Naive B cell (primary cell): ENCODE results near the gene SYMPK. TPM values are rescaled to one million over a fixed set of nuclear protein-coding genes. Genes with fewer than 3 reads are reported as not detected.

Source experiments
- ATAC-seq, 2 donors: fragments of 150-1000 bp; cut with Tn5 transposase; 2 replicates each; pipeline ENCODE4 v1.10.0; 2021; ENCODE audit warnings: low read depth in 2 of 2, mild to moderate bottlenecking in 2 of 2, moderate library complexity in 2 of 2
- DNase-seq: peaks from one replicate; pipeline ENCODE4 v3.0.0; 2022
- H3K27ac Mint-ChIP-seq, 6 donors: one replicate each; pipeline ENCODE4 v1.8.0; 2020 to 2022; ENCODE audit warnings: mild to moderate bottlenecking in 6 of 6, mixed read lengths in 6 of 6, moderate library complexity in 5 of 6, inconsistent platforms in 2 of 6
- H3K27me3 Mint-ChIP-seq, 3 donors: one replicate each; pipeline ENCODE4 v1.8.0; 2021 to 2022; ENCODE audit warnings: mixed read lengths in 3 of 3, mild to moderate bottlenecking in 1 of 3
- H3K36me3 Mint-ChIP-seq, 2 donors: one replicate each; pipeline ENCODE4 v1.8.0; 2020 to 2022; ENCODE audit warnings: mixed read lengths in 2 of 2, inconsistent platforms in 1 of 2, mild to moderate bottlenecking in 1 of 2
- H3K4me1 Mint-ChIP-seq, 3 donors: one replicate each; pipeline ENCODE4 v1.8.0; 2020 to 2022; ENCODE audit warnings: mixed read lengths in 3 of 3, inconsistent platforms in 1 of 3, mild to moderate bottlenecking in 1 of 3, moderate library complexity in 1 of 3
- H3K4me3 Mint-ChIP-seq, 8 donors: one replicate each; pipeline ENCODE4 v1.8.0; 2020 to 2022; ENCODE audit warnings: mild to moderate bottlenecking in 8 of 8, mixed read lengths in 8 of 8, moderate library complexity in 8 of 8, inconsistent platforms in 2 of 8
- H3K9me3 Mint-ChIP-seq, 7 donors: one replicate each; pipeline ENCODE4 v1.8.0; 2020 to 2022; ENCODE audit warnings: mixed read lengths in 7 of 7, mild to moderate bottlenecking in 5 of 7, inconsistent platforms in 2 of 7, moderate library complexity in 1 of 7
- polyA plus RNA-seq, 6 donors: library from polyadenylated mRNA; unstranded; fragments of 300-500 nt; fragmentation: Illumina TruSeq; gene quantifications; one replicate each; pipeline ENCODE4 v1.2.3, GENCODE V29; 2021; ENCODE audit warnings: low read depth in 6 of 6

SYMPK gene
- polyA plus RNA-seq, 6 donors from 2014 or later, result 6.3 to 24.3 (median 9.0) TPM

DNA sequence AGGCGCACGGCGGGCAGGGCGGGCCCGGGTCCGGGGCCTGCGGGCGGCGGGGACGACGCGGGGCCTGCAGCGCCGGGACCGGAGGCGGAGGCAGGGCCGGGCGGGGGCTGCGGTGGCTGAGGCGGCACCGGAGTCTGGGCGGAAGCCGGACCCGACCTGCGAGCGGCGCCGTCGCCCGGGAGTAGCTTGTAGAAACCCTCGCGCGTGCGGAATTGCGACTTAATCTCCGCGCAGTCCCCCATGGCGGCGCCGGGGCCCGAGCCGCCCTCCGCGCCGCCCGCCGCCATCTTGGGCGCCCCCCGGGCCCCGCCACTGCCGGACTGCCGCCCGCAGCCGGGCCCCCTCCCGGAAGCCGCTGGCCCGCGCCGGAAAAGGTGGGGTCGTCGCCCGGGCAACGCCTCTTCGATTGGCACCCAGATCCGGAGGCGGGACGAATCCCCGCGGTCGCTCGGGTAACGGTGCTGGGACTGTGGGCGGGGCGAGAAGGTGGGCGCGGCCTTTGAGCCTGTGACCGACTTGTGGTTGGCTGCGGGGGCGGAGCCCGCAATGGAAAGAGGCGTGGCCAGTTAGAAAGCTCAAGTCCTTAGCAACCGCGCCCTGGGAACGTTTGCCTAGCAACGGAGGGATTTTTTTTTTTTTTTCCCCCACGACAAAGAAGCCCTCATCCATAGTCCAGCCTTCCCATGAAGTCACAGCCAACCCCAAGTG lies 70.3 kb downstream of the SYMPK start, which contains the start of gene DMWD:
Gene DMWD, minus strand, starts transcription at position 376 of the 708 bp plus-strand sequence. Its CDS starts 89 bp downstream, at position 287.
- H3K4me1 Mint-ChIP-seq, result peaks cover 34 to 49% (median 44%) of the 10 kb centered on the region in 3 donors
- H3K27me3 Mint-ChIP-seq, result peaks cover 0 to 16% (median 0%) of the 10 kb centered on the region in 3 donors
- H3K4me3 Mint-ChIP-seq, result peak within 1 kb of the TSS; percentile 84 to 95 (median 90)
- H3K36me3 Mint-ChIP-seq, result peaks cover 10 to 17% of the 10 kb centered on the region in 2 donors
- no peaks in the 10 kb centered on the region for H3K9me3 Mint-ChIP-seq
- DNase-seq (peak; percentile 99), ATAC-seq (peak; percentile 93)
- peak within 1 kb of the TSS; percentile 82 to 97 (median 95) for H3K27ac Mint-ChIP-seq

DNA sequence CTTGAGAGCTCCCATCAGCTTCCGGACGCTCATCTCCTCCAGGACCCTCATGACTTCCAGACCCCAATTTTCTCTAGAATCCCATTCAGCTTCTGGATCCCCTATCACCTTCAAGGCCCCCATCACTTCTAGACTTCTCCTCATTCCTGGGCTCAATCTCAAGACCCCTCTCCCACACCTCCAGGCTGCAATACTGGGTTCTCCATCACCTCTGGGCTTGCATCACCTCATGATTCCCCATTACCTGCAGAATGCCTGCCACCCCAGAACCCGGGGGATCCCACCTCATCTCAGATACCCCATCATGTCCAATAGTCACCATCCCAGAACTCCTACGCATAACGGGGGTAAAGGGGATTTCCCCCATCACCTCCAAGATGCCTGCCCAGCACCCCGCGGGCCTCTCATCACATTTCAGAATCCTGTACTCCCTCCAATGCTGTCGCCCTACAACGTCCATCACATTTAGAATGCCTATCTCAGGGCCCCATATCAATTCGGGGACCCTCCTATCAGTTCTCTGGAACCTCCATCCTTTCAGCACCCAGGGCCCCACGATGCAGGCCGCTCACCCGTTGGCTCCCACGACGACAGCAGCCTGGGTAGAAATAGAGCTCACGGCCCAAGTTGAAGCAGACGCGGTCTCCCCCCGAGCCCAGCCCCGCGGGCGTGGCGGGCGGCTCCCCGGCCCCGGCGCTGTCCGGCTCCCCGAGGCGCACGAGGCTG lies 71.0 kb downstream of the SYMPK start:
- peak in 1 of 2 donors; percentile 5 for ATAC-seq
- Mint-ChIP-seq H3K9me3 (no peaks in the 10 kb centered on the region), H3K36me3 (peaks cover 10 to 17% of the 10 kb centered on the region in 2 donors), H3K4me3 (peak overlapping the region; percentile 84 to 95 (median 90)), H3K27me3 (peaks cover 0 to 16% (median 0%) of the 10 kb centered on the region in 3 donors), H3K27ac (peak overlapping the region; percentile 76 to 95 (median 92)), H3K4me1 (peaks cover 34 to 50% (median 47%) of the 10 kb centered on the region in 3 donors)
- DNase-seq, result no peak

DNA sequence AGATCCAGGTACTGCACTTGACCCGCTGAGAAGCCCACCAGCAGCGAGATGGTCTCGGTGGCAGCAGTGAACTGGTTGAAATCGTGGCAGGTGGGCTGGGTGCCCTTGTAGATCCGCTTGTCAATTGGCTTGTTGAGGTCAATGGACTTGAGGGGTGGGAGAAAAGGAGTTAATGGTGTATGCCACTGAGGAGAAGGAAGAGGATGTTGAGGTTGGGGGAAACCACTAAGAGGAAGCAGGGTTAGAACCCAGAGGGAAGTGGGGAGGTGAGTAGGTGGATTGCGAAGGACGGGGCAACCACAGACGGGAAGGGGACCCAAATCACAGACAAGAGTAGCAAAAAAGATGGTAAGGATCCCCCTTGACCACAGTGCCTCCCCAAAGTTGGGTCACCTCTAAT lies 72.0 kb downstream of the SYMPK start:
- H3K36me3 Mint-ChIP-seq, result peaks cover 10 to 24% of the 10 kb centered on the region in 2 donors
- DNase-seq, result peak; percentile 58
- peaks cover 34 to 50% (median 47%) of the 10 kb centered on the region in 3 donors for H3K4me1 Mint-ChIP-seq
- ATAC-seq, result peak; percentile 22 to 23
- H3K4me3 Mint-ChIP-seq, result peak overlapping the region; percentile 71 to 94 (median 88)
- H3K27ac Mint-ChIP-seq, result peak overlapping the region in 5 of 6 donors; percentile 38 to 97 (median 83)
- no peaks in the 10 kb centered on the region for H3K9me3 Mint-ChIP-seq
- H3K27me3 Mint-ChIP-seq, result peaks cover 0 to 11% (median 0%) of the 10 kb centered on the region in 3 donors

DNA sequence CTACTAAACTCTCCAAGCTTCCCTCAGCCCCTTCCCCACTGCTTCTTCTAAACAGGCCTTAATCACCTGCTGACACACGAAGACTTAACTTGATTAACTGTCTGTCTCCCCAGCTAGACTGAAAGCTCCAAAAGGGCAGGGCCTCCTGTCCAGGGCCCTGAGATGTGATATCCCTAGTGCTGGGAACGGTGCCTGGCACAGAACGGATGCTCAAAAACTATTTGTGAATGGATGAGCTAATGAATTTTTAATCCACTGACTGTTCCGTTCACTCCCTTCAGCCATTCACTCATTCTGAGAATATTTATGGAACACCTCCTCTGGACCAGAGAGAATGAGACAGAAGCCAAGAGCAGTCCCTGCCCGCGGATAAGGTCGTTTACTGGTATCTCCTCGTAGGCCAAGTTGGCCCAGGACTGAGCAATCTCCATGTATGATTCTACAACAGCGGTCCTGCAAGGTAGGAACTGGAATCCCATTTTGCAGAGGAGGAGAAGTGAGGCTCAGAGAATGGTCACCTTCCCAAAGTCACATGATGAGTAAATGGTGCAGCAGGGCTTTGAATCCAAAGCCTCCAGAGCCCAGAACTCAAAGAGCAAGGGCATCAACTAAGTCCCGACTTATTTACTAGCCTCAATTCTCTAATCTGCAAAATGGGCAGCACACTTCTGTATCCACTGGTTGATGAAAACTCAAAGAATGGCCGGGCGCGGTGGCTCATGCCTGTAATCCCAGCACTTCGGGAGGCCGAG lies 73.7 kb downstream of the SYMPK start:
- no peak overlapping the region for H3K27ac Mint-ChIP-seq
- H3K9me3 Mint-ChIP-seq, result no peaks in the 10 kb centered on the region
- no peaks in the 10 kb centered on the region for H3K27me3 Mint-ChIP-seq
- peaks cover 34 to 50% (median 47%) of the 10 kb centered on the region in 3 donors for H3K4me1 Mint-ChIP-seq
- DNase-seq (no peak), ATAC-seq (no peak)
- H3K36me3 Mint-ChIP-seq, result peaks cover 10 to 24% of the 10 kb centered on the region in 2 donors
- peak overlapping the region in 3 of 8 donors; percentile 26 to 54 (median 33) for H3K4me3 Mint-ChIP-seq

DNA sequence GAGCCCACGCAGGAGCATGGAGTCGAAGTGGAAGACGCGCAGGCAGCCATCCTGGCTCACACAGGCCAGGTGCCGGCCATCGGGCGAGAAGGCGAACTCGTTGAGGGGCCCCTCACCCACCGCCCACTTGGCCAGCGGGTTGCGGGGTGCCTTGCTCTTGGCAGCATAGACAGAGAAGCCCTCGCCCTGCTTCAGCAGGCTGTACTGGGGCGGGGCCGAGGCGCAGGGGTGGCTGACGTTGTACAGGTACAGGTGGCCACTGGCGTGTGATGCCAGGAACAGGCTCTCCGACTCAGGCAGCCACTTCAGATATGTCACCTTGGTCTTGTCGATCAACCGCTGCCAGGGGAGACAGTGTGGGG lies 76.4 kb downstream of the SYMPK start:
- no peak for DNase-seq
- no peak for ATAC-seq
- peaks cover 10 to 24% of the 10 kb centered on the region in 2 donors for H3K36me3 Mint-ChIP-seq
- peaks cover 14 to 32% (median 27%) of the 10 kb centered on the region in 3 donors for H3K4me1 Mint-ChIP-seq
- peak overlapping the region in 1 of 8 donors; percentile 21 for H3K4me3 Mint-ChIP-seq
- H3K27me3 Mint-ChIP-seq, result no peaks in the 10 kb centered on the region
- peak overlapping the region in 2 of 6 donors; percentile 20 to 29 for H3K27ac Mint-ChIP-seq
- no peaks in the 10 kb centered on the region for H3K9me3 Mint-ChIP-seq

DNA sequence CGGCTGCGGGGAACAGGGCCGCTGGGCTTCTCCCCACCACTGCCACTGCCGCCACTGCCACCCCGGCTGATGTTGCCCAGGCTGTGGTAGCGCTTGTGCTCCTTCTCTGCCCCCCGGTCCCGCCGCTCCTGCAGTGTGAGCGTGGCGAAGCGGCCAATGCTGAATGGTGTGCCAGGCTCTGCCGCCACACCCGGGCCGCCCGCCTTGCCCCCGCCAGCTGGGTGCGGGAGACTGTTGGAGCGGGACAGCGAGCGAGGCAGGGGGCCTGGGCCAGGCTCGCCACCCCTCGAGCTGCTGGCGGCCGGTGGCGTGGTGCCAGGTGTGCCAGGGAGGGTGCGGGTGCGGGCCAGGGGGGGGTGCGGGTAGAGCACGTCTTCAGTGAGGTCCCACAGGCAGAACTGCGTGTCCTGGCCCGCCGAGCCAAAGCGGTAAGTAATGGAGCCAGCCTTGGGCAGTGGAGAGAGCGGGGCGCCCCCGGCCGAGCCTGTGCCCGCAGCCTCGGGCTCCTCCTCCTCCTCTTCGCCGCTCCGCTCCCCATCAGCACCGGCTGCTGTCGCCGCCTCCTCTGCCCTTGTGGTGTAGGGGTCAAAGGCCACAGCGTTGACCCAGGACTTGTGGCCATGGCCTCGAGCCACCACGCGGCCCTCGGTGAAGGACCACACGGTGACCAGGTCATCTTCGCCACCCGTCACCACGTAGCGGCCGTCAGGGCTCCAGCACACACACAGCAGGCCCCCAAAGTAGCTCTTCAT lies 77.0 kb downstream of the SYMPK start:
- H3K9me3 Mint-ChIP-seq, result no peaks in the 10 kb centered on the region
- ATAC-seq (no peak), DNase-seq (no peak)
- peaks cover 10 to 24% of the 10 kb centered on the region in 2 donors for H3K36me3 Mint-ChIP-seq
- H3K4me1 Mint-ChIP-seq, result peaks cover 11 to 28% (median 24%) of the 10 kb centered on the region in 3 donors
- no peak overlapping the region for H3K27ac Mint-ChIP-seq
- H3K27me3 Mint-ChIP-seq, result no peaks in the 10 kb centered on the region
- H3K4me3 Mint-ChIP-seq, result peak overlapping the region in 1 of 8 donors; percentile 21

DNA sequence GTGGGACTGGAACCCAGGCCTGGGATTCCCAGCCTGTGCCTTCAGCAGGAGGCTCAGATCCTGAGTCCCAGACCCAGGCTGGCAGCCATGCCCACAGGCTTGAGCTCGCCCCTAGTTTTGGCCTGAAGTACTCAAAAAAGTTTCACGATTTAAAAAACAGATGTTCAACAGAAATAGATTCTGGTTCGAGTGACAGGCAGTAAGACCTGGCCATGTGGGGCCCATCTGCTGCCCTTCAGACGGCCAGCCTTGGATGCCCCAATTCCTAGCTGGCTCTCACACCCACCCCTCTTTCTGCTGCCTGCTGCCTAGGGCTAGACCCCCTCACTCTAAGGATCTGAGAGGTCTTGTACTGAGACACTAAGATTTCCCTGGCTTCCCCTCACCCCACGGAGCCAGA lies 77.8 kb downstream of the SYMPK start:
- Mint-ChIP-seq H3K4me1 (peaks cover 12 to 29% (median 25%) of the 10 kb centered on the region in 3 donors), H3K27ac (no peak overlapping the region), H3K27me3 (peaks cover 0 to 4% (median 0%) of the 10 kb centered on the region in 3 donors), H3K36me3 (peaks cover 10 to 24% of the 10 kb centered on the region in 2 donors), H3K9me3 (no peaks in the 10 kb centered on the region), H3K4me3 (no peak overlapping the region)
- ATAC-seq (no peak), DNase-seq (no peak)

DNA sequence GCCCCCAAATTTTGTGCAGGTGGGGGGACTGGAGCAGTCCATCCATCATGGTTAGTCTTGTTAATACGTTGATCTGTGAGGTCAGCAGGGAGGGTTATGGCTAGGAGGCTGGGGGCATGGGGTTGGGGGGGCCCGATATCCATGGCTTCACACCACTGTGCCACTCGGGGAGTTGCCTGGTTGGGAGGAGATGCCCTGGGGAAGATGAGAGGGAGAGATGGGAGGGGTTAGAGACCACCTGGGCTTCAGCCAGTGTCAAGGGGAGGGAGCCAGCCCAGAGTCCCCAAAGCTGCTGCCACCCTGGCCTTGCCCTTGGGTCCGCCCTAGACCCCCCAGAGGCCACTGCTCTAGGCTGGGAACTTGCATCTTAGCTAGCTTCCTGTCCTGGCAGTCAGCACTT lies 78.9 kb downstream of the SYMPK start:
- Mint-ChIP-seq H3K4me3 (no peak overlapping the region), H3K9me3 (no peaks in the 10 kb centered on the region), H3K36me3 (peaks cover 6 to 26% of the 10 kb centered on the region in 2 donors), H3K27me3 (peaks cover 0 to 9% (median 8%) of the 10 kb centered on the region in 3 donors), H3K4me1 (peaks cover 22 to 36% (median 35%) of the 10 kb centered on the region in 3 donors), H3K27ac (peak overlapping the region in 1 of 6 donors; percentile 21)
- DNase-seq (no peak), ATAC-seq (no peak)

DNA sequence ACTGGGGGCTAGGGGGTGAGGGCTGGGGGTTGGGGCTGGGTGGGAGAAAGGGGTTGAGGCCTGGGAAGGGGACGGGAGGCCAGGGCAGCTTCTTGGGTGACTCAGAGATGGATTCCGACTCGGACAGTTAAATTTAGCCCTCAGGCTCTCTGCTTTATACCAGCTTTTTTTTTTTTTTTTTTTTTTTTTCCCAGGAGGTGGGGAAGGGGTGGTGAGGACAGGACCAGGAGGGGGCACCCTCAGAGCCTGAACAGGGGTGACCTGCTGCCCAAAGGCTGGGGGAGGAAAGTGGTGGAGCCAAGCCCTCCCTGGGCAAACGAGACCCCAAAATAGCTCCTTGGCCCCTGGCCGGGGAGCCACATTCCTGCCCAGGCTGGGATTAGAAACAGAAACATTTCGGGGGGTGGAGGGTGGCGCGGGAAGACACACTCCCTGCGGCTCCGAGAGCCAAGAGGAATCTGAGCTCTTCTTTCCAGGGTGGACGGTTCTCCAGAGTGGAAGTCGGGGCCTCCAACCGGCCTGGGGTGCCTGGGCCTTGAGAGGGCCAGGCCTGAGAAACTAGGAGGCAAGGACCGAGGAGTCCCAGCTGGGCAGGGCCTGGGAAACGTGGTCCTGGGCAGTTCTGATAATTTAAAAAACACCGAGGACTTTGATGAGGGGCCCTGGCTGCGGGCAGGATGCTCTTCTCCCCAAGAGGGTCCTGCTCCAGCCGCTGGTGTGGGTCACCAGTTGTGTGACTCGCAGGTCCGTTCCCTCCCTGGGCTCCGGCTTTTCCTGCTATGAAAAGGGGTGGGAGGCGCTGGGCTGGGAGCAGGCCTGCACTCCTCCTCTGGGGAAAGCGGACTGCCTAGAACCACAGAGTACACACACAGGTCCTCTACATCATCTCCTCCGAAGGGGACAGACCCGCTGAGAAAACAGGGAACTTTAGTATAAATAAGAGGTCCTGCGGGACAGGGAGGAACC lies 79.8 kb downstream of the SYMPK start:
- Mint-ChIP-seq H3K4me1 (peaks cover 23 to 39% (median 35%) of the 10 kb centered on the region in 3 donors), H3K9me3 (no peaks in the 10 kb centered on the region), H3K4me3 (no peak overlapping the region), H3K27me3 (peaks cover 0 to 13% (median 12%) of the 10 kb centered on the region in 3 donors), H3K36me3 (peaks cover 0 to 20% of the 10 kb centered on the region in 2 donors), H3K27ac (peak overlapping the region in 1 of 6 donors; percentile 56)
- DNase-seq (no peak), ATAC-seq (no peak)

DNA sequence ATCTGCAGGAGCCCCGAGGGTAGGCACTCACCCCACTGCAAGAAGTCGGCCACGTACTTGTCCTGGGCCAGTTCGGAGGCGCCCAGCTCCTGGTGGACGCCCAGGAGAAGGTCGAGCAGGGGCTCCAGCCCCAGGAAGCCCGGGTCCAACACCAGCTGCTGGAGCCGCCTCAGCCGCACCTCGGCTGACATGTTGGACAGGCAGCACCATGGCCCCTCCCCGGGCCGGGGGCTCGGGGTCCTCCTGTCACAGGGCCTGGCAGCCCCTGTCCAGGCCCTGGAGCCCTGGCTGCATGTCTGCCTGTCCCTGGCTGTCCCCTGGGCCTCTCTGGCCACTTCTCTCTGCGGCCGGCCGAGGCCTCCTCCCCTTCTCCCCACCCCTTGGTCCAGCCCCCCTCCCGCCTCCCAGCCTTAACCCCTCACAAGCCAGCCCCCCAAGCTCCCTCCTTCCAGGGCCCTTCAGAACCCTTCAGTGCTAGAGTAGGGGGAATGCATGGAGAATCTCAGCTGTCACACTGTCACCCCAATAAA lies 80.7 kb downstream of the SYMPK start, which contains the start of gene DMPK:
Gene DMPK, minus strand, starts transcription at position 329 of the 530 bp plus-strand sequence. Its CDS starts 138 bp downstream, at position 191.
- Mint-ChIP-seq H3K4me1 (peaks cover 23 to 31% (median 30%) of the 10 kb centered on the region in 3 donors), H3K27me3 (peaks cover 0 to 13% (median 12%) of the 10 kb centered on the region in 3 donors), H3K27ac (peak within 1 kb of the TSS in 1 of 6 donors; percentile 66), H3K4me3 (no peak within 1 kb of the TSS), H3K36me3 (peaks cover 0 to 14% of the 10 kb centered on the region in 2 donors), H3K9me3 (no peaks in the 10 kb centered on the region)
- no peak for ATAC-seq
- no peak for DNase-seq
